GM19240 (cell line): Measurements from ENCODE around the gene SVOPL.
"Not testable (repeated sequence)": the region's sequence is repeated elsewhere in the genome, so short reads cannot be mapped to it uniquely, and the experiment has no call there.

ENCODE experiments used
- DNase-seq: peaks from one replicate; pipeline ENCODE4 v3.0.0; 2011; ENCODE audit warnings: low spot score; ENCODE audit not compliant: insufficient read length

Gene SVOPL

DNA sequence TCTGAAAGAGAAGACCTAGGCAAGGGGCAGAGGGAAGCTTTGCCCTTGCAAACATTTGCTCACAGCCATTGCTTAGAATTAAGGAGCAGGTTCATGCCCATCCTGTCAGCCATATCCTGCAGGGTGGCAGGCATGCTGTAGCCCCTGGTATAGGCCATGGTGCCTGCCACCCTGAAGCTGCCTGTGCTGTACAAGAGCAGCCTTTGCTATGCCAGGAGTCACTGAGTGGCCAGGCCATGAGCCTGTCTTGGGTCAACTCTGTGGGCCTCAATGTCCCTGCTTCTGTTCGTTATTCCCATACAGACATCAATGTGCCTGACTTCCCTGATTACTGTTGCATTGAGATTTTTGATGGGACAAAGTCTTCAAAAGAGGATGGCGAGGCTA, 368 bp upstream of the SVOPL start:
- no peak for DNase-seq

DNA sequence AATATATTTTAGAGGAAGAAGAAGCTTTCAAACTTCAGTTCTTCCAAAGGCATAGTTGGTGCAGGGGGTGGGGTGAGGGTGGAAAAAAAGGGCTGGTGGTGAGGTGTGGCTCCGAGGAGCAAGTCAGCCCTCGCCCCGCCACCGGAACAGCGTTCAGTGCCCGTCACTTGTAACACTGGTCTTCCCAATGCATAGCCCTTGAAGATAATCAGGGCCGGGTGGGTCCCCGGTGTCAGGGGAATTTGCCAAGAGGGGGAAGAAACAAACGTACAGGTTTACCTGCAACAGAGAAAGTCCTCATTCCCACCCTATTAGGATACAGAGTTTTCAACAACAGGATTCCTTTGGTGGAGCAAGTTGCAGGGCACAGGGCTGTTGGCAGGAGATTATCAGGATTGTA, 1.5 kb downstream of the SVOPL start:
- no peak for DNase-seq

DNA sequence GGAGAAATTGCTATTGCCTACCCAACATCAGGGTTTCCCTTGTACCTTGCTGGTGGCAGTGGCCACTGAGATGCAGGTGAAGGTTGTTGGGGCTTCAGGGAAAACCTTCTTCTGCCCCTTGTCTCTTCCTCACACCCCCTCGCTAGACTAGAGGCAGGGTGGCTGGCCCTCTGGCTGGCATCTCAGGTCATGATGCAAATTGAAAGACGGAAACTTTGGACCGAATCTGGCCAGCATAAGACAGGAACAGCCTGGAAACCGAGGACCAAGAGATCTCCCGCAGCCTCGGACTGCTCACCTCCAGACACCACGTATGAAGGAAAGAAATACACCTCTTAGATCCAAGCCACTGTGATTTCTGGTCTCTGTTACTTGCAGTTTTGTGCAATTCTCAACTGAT, 2.9 kb downstream of the SVOPL start:
- no peak for DNase-seq

DNA sequence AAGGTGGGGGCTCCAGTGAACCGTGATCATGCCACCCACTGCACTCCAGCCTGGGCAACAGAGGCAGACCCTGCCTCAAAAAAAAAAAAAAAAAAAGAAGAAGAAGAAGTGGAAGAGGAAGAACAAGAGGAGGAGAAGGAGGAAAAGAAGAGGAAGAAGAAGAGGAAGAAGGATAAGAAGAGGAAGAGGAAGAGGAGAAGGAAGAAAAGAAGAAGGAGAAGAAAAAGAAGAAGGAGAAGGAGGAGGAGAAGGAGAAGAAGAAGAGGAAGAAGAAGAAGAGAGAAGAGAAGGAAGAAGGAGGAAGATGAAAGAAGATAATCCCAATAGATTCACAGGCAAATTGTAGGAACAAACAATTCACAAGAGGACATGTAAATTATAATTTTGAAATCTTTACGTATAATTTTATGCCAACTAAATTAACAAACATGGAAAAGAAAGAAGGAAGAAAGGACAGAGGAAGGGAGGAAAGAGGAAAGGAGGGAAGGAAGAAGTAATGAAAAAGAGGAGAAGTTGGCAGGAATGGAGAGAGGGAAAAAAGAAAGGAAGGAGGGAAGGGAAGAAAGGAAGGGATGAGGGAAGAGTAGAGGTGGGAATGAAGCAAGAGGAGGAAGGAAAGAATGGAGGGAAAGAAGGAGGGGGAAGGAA, 3.5 kb downstream of the SVOPL start:
- no peak for DNase-seq

DNA sequence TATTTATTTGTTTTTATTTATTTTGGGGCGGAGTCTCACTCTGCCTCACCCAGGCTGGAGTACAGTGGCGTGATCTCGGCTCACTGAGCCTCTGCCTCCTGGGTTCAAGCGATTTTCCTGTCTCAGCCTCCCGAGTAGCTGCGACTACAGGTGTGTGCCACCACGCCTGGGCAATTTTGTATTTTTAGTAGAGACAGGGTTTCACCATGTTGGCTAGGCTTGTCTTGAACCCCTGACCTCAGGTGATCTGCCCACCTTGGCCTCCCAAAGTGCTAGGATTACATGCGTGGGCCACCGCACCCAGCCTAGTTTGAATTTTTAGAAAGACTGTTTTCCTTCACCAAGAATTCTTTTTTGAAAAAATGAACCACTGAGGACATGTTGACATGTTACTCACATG, 5.4 kb downstream of the SVOPL start:
- not testable (repeated sequence) for DNase-seq

DNA sequence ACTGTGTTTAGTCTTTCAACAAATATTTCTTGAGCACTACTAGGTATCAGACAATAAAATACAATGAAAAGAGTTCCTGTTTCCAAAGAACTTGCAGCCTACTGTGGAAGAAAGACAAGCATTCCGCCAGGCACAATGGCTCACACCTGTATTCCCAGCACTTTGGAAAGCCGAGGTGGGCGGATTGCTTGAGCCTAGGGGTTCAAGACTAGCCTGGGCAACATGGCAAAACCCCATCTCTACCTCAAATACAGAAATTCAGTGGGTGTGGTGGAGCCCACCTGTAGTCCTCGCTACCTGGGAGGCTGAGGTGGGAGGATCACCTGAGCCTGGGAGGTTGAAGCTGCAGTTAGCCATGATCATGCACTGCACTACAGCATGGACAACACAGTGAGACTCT, 6.1 kb downstream of the SVOPL start:
- DNase-seq: no peak

DNA sequence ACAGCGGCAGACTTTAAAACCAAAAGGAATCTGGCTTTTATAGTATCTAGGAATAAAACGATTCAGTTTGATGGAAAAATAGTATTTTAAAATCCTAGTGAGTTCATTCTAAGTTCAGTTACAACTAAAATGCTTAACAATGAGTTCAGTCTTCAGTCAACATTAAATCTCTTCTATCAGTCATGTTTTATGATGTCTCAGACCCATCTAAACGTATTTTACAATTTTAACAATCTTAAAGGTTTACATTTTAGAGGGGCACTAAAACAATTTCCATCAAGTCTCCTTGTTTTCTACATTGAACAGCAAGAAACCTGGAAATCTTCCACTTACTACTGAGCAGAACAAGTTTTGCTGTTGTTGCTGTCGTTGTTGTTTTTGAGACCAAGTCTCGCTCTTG, 10.0 kb downstream of the SVOPL start:
- no peak for DNase-seq

DNA sequence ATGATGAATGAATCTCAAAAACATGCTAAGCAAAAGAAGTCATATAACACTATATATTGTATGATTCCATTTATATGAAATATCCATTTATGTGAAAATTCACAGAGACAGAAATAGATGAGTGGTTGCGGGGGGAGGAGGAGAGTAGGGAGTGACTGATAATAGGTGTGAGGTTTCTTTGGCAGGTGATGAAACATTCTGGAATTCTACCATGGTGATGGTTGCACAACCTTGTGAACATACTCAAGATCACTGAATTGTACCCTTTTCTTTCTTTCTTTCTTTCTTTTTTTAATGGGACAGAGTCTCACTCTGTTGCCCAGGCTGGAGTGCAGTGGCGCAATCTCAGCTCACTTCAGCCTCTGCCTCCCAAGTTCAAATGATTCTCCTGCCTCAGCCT, 10.7 kb downstream of the SVOPL start:
- no peak for DNase-seq

DNA sequence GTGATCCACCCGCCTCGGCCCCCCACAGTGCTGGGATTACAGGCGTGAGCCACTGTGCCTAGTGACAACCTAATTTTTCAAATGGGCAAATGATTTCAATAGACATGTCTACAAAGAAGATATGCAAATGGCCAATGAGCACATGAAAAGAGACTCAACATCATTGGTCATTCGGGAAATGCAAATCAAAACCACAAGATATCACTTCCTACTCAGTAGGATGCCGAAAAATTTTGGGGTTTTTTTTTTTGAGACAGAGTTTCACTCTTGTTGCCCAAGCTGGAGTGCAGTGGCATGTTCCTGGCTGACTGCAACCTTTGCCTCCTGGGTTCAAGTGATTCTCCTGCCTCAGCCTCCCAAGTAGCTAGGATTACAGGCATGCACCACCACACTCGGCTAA, 13.1 kb downstream of the SVOPL start:
- not testable (repeated sequence) for DNase-seq

DNA sequence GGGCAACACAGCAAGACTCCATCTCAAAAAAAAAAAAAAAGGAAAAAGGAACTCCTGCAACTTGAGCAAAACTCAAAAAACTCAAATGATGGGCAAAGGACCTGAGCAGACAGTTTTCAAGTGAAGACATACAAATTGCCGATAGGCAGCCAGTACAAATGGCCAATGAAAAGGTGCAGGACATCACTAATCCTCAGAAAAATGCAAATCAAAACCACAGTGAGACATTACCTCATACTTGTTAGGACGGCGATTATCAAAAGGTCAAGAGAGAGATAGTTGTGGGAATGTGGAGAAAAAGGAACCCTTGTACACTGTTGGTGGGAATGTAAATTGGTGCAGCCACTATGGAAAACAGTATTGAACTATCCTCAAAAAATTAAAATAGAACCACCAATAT, 16.8 kb downstream of the SVOPL start:
- no peak for DNase-seq

DNA sequence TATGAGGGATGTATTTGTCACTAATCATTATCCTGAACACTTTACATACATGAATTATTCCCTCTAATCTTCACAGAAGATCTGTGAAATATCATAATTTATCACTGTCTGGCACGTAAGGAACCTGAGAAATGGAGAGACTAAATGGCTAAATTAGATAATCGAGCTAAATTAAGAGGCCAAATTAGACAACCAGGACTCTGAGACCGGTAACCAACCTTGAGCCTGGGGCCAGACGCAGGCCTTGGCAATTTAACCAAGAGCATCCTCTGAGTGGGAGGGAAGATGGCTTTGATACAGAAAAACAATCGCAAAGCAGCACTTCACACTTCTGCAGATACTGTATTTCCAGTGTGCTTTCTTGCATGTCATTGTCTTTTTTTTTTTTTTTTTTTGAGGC, 21.4 kb downstream of the SVOPL start:
- DNase-seq: no peak

DNA sequence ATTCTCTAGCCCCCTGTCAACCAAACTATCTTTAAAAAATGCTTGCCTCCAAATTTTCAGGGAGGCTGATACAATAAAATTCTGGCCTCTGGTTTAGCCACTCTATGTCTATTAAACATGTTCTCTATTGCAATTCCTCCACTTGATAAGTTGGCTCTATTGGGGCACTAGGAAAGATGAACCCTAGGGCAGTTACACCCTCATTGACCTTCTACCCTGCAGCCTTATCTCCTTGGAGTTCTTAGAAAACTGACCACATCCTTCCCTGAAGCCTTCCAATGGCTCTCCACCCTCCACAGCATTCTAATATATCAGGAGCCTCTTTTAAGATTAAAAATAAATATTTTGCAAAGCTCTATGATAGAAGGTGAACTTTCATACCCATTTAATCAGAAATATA, 30.6 kb downstream of the SVOPL start:
- DNase-seq: no peak

DNA sequence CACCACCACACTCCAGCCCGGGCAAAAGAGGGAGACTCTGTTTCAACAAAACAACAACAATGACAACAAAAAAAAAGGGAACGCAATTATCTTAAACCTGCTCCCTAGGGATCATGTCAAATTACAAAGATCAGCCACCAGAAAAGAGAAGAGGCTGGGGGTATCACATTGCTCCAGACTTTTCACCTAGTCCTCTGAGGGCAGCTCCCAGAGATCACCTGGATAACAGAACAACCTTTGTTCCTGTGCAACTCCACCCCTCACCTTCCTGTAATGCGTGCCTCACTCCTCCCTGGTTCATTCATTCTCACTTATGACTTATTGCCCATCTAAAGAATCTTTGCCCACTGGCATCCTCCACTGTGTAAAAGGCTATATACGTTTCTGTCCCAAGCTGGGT, 31.8 kb downstream of the SVOPL start:
- no peak for DNase-seq

DNA sequence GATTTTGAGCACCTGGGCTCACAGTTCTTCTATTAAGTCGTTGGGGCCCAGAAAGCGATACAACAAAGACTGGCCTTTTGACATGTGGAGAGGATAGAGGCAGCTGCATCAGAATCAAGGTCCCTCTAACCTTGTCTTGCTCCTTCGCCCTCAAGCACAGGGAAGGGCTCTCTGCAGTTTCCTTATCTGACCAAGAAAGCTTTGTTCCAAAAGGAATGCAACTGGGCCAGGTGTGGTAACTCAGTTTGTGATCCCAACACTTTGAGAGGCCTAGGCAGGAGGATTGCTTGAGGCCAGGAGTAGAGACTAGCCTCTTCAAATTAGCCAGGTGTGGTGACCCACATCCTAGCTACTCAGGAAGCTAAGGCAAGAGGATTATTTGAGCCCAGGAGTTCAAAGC, 32.2 kb downstream of the SVOPL start:
- no peak for DNase-seq

DNA sequence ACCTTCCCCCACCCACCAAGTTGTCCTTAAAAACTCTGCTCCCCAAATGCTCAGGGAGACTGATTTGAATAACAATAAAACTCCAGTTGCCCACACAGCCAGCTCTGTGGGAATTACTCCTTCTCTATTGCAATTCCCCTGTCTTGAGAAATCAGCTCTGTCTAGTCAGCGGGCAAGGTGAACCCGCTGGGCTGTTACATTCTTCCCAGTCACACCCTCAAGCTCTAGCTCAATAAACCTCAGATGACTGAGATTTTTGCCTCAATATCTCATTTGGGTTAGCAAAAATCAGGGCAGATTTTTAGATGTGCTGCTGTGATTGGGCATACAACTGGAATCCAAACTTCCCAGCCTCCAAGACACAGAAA, 32.9 kb downstream of the SVOPL start:
- DNase-seq: no peak

DNA sequence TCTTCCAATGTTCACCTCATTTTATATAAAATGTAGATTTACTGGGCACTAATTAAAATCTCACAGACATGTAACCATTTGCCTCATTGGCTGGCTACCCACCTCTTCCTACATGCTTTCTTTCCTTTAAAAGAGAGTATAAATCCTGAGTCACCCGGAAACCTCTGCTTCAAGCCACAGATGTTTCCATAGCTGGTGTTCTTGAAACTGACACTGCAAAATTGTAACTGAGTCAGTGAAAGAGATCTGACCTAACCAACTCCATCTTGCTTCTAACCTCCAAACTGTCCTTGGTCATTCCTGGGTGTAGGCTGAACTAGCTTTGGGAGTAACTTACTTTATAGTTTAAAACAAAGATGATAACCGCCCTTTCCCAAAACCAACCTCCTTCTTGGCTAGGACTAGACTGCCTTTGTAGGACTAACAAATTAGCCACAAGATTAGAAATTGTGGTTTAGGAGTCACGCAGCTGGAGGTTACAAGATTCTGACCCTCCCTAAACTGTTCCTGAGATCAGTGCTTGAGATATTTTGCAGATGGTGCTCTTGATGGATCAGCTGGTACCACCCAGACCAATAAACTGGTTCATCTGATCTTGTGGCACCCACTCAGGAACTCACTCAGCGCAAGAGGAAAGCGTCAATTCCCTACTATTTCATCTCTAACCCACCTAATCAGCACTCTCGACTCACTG, 33.5 kb downstream of the SVOPL start:
- no peak for DNase-seq

DNA sequence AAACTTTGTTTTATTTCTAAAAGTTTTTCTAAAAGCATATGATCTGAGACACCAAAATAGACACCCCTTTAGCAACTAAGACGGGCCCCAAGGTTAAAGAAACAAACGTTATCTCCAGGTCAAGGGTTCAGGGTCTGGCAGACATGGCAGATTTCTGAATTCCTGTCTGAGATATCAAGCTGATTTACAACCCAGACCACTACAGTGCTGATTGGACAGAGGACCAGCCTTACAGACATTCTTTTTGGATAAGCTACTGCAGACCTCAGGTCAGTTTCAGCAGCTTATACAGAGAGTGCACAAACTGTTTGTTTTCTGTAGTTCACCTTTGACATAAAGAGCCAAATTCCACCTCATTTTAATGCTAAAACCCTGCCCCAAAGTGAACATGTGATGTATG, 34.8 kb downstream of the SVOPL start:
- DNase-seq: no peak

DNA sequence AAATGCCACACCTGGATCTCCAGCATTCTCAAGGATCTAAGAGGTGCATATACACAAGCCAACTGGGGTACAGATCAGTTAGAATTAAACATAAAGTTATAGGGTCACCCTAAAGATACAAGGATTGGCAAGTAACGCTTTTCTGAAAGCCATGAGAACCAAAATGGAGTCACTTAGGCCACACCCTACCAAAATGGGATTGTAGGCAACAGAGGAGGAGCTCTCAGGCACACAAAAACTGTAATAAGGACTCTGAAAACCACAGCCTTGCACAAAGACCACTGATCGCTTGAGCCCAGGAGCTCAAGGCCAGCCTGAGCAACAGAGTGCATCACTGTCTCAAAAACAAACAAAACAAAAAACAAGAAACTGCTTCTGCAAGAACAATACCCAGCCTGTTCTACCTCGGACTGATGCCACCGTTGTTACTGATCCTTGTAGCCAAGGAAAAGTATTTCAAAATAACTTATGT, 35.5 kb downstream of the SVOPL start:
- no peak for DNase-seq

DNA sequence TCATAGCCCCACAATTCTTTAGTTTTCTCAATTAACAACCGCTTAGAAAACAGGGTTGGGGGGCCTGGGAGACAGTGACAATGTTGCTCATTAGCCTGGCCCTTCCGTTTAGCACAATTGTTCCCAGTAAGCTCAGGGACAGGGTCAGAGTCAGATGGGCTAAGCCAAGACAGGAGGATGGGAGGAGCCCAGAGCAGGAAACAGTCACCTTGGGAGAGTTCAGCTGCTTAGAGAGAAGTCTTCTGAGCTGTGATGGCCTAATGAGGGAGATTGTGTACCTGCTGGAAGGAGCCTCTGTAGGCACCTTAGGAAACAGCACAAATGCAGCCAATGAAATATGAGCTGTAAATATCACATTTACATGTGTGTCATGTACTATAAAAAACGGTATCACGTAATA, 35.9 kb downstream of the SVOPL start:
- DNase-seq: no peak

DNA sequence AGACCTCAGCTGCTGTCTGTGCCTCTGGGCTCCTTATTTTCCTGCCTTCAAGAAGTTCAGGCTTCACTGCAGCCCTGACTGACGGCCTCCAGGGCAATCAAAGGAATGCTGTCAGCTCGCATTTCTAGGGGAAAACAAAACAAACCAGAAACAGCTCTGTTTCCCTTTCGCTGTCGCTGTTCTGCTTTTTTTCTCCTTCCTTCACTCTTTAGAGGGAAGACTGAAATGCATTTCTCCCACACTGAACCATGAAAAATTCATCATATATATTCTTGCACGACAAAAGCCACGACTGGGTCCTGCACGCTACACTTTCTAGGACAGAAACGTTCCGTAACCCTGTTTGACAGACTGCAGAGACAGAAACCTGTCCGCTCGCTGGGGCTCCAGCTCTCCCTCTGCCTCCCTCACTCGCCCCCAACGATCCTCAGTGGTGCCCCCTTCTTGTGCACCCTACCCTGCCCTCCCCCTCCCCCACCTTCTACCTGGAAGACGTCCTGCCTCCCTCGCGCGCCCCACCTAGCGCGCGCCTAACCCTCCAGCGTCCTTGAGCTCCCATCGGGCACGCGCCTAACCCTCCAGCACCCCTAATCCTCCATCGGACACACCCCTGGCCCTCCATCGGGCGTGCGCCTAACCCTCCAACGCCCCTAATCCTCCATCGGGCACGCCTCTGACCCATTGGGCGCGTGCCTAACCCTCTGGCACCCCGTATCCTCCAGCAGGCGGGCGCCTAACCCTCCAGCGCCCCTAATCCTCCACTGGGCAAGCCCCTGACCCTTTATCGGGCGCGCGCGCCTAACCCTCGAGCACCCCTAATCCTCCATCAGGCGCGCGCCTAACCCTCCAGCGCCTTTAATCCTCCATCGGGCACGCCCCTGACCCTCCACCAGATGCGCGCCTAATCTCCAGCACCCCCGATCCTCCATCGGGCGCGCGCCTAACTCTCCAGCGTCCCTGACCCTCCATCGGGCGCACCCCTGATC, 37.1 kb downstream of the SVOPL start:
- DNase-seq: no peak

DNA sequence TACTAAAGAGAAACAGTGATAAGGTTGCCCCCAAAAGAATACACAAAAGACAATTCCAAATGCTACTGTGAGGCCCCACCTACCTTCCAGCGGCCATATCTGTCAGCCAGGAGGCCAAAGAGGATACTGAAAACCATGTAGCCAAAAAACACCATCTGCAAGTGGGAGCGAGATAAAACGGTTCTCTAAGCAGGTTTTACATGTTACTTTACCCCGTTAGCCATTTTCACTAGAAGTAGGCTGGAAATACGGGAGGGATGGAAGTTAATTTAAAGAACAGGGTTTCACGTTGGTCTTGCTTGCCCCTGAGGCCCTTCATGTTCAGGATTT, 38.2 kb downstream of the SVOPL start:
- no peak for DNase-seq
